T1000 (cell line): ENCODE results near the gene SORBS1.
"Not testable (repeated sequence)": the region's sequence is repeated elsewhere in the genome, so short reads cannot be mapped to it uniquely, and the experiment has no call there.

Experiments
- DNase-seq: peaks from one replicate; lab custom pipeline; 2025; ENCODE audit warnings: mixed read lengths; lab: John Stamatoyannopoulos, UW

The SORBS1 gene

DNA sequence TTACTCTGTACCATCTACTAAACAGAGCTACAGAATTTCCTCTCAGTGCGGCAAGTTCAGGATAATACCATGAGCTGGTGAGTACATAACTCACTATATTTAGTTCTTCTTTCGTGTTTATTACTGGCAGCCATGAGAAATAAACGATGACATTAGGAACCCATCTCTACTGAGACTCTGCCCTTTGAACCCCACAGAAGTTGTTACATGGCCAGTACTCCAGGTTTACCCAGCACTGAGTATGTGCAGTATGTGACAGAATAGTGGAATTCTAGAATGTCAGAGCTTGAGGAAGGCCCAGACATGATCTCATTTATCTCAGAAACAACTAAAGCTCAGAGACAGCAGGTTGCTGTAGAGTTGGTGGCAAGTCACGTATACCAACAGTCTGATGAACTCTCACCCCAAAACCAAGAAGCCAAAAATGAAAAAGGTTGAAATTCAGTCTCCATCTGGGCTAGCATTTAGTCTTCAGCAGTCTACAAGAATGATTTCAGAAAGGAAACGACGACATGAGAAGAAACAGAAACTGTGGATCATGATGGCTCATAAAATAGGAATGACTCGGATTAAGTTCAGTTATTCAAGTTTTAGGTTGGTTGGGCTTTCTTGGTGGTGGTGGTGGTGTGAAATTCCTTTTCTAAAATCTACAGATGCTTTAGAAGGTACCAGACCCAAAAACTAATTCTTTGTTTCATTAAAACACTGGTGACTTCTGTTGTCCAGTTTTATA, 78.5 kb downstream of the SORBS1 start:
- no peak for DNase-seq

- DNase-seq: no peak
These were observed 80.2 kb downstream of the SORBS1 start for GRCh38 chr10:95480901-95481491.

- DNase-seq: no peak
These were observed 80.9 kb downstream of the SORBS1 start for GRCh38 chr10:95480102-95480900.

DNA sequence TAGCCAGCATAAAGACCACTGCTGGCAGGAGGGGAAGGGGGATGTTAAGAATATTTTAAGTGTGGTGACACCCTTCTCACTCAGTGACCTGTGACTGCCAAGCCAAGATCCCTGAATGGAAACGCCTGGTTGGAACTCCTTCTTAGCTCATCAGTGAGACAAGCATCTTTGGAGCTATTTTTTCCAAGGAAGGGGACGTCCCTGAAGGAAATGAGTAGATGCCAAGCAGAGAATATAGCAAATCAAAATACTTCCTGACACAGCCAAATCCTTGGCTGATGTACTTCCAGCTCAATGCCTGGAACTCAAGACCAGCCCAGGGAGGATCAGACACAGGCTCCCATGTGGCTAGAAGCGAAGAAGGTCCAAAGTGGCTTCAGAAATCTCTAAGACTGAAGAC, 82.2 kb downstream of the SORBS1 start:
- no peak for DNase-seq

- DNase-seq: no peak
These were observed 83.0 kb downstream of the SORBS1 start for GRCh38 chr10:95478185-95478584.

- no peak for DNase-seq
These were observed 84.0 kb downstream of the SORBS1 start for GRCh38 chr10:95477175-95477520.

- no peak for DNase-seq
These were observed 84.5 kb downstream of the SORBS1 start for GRCh38 chr10:95476469-95477174.

- no peak for DNase-seq
These were observed 85.2 kb downstream of the SORBS1 start for GRCh38 chr10:95475827-95476468.

DNA sequence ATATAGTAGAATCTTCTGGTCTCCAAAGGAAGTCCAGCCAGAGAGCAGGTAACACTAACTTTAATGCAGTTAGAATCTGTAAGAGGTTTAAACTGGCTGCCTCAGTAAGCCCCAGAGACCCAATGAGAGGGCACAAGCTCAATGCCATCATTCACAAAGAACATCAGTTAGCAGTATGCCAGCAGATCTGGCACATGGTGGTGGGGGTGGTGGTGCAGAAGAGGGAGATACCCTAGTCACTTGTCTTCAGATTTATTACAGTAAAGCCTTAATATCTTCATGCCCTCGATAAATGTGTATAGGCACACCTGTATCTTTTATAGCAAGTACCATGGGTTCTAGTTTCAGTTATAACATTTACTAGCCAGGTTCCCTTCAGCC, 86.2 kb downstream of the SORBS1 start:
- no peak for DNase-seq

DNA sequence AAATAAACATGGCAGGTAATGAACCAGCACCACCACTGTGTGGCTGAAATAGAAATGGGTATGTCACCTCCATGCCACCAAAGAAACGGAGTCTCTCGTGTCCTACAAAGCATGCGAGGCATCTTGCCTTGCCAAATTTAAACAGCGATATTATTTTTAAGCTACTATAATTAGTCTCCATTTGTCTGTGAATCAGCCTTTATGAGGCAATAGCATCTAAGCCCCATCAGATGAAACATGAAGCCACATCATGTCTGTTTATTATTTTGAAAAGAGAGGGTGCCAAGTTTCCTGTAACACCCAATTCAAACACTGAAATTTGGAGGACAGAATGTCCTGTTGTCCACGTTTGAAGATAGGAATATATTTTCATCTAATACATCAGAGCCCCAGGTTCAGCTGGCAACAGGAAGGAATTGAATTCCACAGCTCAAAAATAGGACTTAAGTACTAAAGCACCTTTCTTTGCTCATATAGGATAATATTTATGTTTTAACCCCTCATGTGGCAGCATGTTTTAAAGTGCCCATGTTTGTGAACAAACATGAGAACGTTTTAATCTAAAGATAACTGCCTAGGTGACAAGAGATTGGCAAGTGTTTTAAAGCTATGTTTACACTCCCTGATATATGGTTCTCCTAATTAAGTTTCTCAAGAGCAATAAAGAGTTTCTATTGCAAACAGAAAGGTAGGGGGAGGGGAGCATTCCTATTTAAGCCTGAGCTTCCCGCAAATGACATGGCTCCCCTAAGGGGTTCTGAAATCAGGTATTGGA, 86.8 kb downstream of the SORBS1 start:
- no peak for DNase-seq

GRCh38 chr10:95472304-95473088, 88.7 kb downstream of the SORBS1 start:
- no peak for DNase-seq

- no peak for DNase-seq
These were observed 91.5 kb downstream of the SORBS1 start for GRCh38 chr10:95469676-95470075.

DNA sequence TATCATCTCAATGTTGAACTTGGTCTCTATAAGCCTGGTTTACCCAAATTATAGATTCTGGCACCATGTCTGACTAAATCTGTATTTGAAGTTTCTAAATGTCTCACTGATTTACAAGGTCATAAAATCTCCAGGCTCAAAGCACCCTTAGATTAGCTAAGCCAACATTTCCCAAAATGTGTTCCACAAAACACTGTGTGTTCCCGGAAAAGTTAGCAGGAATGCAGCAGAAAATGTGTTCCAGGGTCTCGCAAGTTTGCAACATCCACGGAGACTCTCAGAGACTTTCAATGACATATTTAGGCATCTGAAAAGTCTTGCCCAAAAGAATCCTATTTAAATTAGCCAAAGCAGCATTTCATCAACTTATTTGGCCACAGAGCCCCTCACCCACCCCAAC, 91.9 kb downstream of the SORBS1 start:
- DNase-seq: no peak

DNA sequence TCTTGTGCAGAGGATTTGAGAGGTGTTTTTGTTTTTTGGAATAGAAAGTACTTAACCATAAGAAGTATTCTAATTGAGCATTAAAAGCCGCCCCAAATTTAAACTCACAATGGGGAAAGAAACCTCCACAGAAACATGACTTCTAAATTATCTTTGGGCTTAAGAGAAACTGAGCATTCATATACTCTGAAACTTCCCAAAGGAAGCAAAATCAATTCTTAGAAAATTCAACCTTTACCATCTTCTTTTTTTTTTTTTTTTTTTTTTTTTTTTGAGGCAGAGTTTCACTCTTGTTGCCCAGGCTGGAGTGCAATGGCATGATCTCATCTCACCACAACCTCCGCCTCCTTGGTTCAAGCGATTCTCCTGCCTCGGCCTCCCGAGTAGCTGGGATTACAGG, 93.5 kb downstream of the SORBS1 start:
- not testable (repeated sequence) for DNase-seq

- no peak for DNase-seq
These were observed 94.0 kb downstream of the SORBS1 start for GRCh38 chr10:95467162-95467599.

DNA sequence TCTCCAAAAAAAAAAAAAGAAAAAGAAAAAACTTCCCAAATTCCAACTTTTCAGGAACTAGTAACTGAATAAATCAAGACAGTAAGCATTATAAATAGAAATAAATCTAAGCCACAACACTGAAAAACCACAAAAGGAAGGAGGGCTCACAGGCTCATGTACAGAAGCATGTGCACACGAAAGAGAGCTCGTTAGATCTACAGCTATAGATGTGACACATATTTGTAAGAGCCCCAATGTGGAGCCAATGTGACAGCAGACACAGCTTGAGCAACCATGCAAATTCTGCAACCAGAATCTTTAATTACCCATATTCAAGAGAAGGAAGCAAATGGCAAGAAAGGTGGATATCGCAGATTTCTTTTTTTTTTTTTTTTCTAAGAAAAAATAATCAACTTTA, 94.7 kb downstream of the SORBS1 start:
- no peak for DNase-seq

GRCh38 chr10:95464280-95464679, 96.9 kb downstream of the SORBS1 start:
- no peak for DNase-seq

DNA sequence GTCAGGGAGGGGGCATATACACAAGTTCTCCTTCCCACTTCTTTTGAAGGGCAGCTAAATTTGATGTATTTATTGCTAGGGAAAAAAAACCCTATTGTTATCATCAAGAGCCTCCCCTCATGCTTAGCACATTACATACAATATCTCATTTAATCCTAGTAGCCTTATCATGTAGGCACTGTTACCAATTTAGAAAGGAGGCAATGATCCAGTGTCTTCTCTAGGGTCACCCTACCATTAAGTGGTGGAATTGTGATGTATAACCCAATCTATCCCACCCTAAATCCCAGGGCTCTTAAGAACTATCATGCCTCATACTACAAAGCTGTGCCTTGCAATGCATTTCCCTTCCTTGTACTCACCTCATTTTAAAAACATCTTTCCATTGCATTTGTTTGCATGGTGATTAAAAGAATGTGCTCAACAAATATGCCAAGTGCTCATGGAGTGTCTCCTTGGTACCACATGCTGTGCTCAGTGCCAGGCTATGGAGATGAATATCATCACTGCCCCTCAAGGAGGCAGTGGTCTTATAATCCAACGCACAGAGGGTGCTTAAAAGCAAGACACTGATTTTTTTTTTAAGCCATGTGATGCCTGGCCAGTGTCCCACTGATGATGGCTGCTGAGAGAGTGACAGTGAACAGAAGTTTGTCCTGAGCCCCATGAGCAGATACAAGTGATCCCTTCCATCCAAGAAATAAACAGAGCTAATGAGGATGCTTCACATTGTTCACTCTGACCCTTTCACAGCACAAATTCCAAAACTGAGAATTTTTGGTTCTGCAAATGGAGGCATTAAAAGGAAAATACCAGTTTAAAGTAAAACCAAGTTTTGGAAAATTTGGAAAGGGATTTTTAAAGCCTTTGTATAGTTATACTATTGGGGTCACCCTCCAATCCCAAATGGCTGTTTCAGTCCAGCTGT, 98.2 kb downstream of the SORBS1 start:
- no peak for DNase-seq

GRCh38 chr10:95461611-95462010, 99.6 kb downstream of the SORBS1 start:
- DNase-seq: no peak
